BJ (cell line): ENCODE measurements around the gene ANXA9. TPM values are rescaled to one million over a fixed set of nuclear protein-coding genes. Genes with fewer than 3 reads are reported as not detected.
A peak's percentile ranks its signal among the peaks of the same experiment; 100 is the strongest.

Experiments used
- CTCF ChIA-PET: fragments of 350-600 bp; formaldehyde crosslinking; extraction: SDS; loops from one replicate; lab custom pipeline; 2021; ENCODE audit warnings: antibody characterized with exemption, inconsistent platforms; lab: Yijun Ruan, JAX
- POLR2A ChIA-PET: fragments of 300-600 bp; sonication (Branson Sonifier 250); formaldehyde crosslinking; extraction: SDS; loops from one replicate; lab custom pipeline; 2021; ENCODE audit warnings: antibody characterized with exemption; lab: Charles Lee
- DNase-seq: peaks from one replicate; pipeline ENCODE4 v3.0.0-alpha.2; 2011; ENCODE audit warnings: low read depth
- H3K27me3 ChIP-seq: 2 replicates; pipeline ENCODE4 v1.6.0; 2011; ENCODE audit warnings: low read length; ENCODE audit not compliant: control insufficient read depth, insufficient read depth
- H3K36me3 ChIP-seq: 2 replicates; pipeline ENCODE4 v1.5.1; 2011; ENCODE audit warnings: low read length; ENCODE audit not compliant: control insufficient read depth, insufficient read depth
- H3K4me3 ChIP-seq: 2 replicates; pipeline ENCODE4 v1.5.1; 2011; ENCODE audit warnings: low read depth, mild to moderate bottlenecking, control low read depth, low read length
- CTCF ChIP-seq: IDR thresholded peaks from 2 replicates; pipeline ENCODE4 v1.5.1; 2011; ENCODE audit warnings: low read depth, mild to moderate bottlenecking, control low read depth, inconsistent platforms, low read length, moderate library complexity; ENCODE audit not compliant: insufficient read depth
- polyA plus RNA-seq: library from polyadenylated mRNA; depleted of rRNA; stranded (reverse); fragments of >200 nt; gene quantifications from 2 replicates; pipeline ENCODE4 v1.2.3, GENCODE V29; 2011

ANXA9 gene
- polyA plus RNA-seq, 1 experiment: 0.21 TPM

DNA sequence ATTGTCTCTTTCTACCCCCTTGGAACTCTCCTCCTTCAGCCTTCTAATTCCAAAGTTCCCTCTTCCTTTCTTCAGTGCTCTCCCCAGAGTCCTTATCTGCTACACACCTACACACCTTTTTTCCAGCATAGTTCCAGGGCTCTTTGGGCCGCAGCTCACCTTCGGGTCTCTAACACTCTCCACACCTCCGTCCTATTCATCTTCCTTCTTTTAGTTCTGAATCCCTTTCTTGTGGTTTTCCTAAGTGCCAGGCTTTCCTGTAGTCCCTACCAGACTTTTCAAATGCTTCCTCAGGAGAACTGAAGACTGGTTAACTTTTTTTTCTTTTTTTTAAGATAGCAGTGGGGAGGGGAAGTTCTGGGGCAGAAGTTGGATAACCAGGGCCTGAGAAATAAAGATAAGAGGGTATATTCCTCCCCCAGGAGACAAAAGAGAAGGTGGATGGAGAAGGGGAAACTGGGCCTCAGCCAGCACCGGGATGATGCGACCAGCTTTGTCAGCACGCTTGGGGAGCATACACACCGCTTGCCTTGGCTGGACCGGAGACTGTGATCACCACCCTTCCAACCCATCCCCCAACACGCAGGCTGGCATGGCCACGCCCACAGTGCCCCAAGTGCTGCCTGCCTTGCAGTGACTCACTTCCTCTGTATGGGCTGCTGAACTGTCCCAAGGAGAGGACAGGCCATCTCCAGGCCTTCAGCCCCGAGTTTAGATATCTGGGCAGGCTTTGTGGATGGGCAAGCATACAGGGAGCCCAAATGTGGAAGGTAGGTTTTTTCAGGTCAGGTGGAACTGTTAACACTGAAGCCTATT lies 5.0 kb upstream of the ANXA9 start:
- no peak for TF ChIP-seq CTCF
- CTCF ChIA-PET: interaction anchor here (0.6 to 16.5 kb wide), 7 partner anchors 10 to 492 kb away, joined by 3 to 217 read pairs (median 6); partner anchors contain the start of gene MINDY1
- H3K36me3 ChIP-seq: no peaks in the 10 kb centered on the region
- POLR2A ChIA-PET: interaction anchor here (0.7 kb wide), 1 partner anchor 19 kb away, joined by 5 read pairs; no protein-coding TSS in a partner anchor
- no peak for DNase-seq
- no peak overlapping the region for H3K4me3 ChIP-seq
- no peaks in the 10 kb centered on the region for H3K27me3 ChIP-seq

GRCh38 chr1:150979092-150980056 lies 2.7 kb upstream of the ANXA9 start:
- CTCF ChIA-PET: interaction anchor here (0.7 to 16.5 kb wide), 13 partner anchors 9 to 427 kb away, joined by 3 to 217 read pairs (median 4); partner anchors contain the start of genes CTSK, MINDY1 and SETDB1
- peak; percentile 100 for TF ChIP-seq CTCF
- H3K27me3 ChIP-seq: no peaks in the 10 kb centered on the region
- H3K36me3 ChIP-seq: no peaks in the 10 kb centered on the region
- no peak overlapping the region for H3K4me3 ChIP-seq
- POLR2A ChIA-PET: no interaction called here
- peak; percentile 33 for DNase-seq

- no peak overlapping the region for H3K4me3 ChIP-seq
- no peaks in the 10 kb centered on the region for H3K36me3 ChIP-seq
- ChIA-PET CTCF (interaction anchor here (1.3 to 16.5 kb wide), 5 partner anchors 9 to 25 kb away, joined by 3 to 217 read pairs (median 13); partner anchors contain the start of gene MINDY1), POLR2A (no interaction called here)
- H3K27me3 ChIP-seq: no peaks in the 10 kb centered on the region
- TF ChIP-seq CTCF: no peak
- no peak for DNase-seq
Measured at GRCh38 chr1:150981177-150981804, 801 bp upstream of the ANXA9 start.

DNA sequence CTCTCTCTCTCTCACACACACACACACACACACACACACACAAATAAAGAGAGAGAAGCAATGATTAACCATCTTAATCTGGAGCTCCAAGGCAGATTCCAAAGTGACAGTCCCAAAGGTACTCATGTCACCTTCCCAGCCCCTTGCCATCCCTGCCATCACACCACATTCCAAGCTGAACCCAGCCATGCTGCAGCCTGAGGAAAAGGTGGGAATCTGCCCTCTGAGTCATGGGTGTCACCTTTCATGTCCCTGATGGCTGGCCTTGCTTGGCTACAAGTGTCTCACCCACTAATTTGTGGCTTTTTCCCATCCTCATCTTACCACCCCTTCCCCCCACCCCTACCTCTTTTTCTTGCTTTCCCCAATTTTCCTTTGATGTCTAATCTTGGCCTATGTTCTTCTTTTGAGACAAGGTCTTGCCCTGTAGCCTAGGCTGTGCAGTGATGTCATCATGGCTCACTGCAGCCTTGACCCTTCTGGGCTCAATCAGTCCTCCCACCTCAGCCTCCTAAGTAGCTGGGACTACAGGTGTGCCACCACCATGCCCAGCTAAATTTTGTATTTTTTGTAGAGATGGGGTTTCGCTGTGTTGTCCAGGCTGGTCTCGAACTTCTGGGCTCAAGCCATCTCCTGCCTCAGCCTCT lies 3.2 kb downstream of the ANXA9 start:
- CTCF ChIA-PET: interaction anchor here (1.0 to 16.5 kb wide), 5 partner anchors 9 to 73 kb away, joined by 3 to 217 read pairs (median 5); partner anchors contain the start of gene MINDY1
- POLR2A ChIA-PET: interaction anchor here (0.7 to 1.0 kb wide), 2 partner anchors 21 to 57 kb away, joined by 3 to 18 read pairs; partner anchors contain the start of gene MINDY1
- no peaks in the 10 kb centered on the region for H3K36me3 ChIP-seq
- DNase-seq: no peak
- no peaks in the 10 kb centered on the region for H3K27me3 ChIP-seq
- H3K4me3 ChIP-seq: no peak overlapping the region
- no peak for TF ChIP-seq CTCF
